Measurements from ENCODE around the gene PDGFRB.

PDGFRB gene

DNA sequence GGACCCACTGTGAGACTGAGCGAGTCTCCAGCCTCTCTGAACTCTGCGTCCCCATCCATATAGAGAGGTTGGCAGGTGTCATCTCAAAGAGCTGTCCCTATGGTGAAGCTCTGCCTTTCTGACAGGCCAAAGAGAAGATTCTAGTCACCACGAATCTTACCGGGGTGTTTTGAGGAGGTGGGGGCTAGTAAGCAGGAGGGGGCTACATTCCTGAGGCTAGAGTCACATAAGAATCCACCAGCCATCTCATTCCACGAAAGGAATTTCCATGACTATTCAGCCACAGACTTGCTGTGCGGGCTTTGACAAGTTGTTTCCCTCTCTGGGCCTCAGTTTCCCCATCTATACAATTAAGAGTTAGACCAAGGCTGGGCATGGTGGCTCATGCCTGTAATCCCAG is 16.3 kb downstream of the PDGFRB start:
- Histone ChIP-seq H3K4me2 (ENCODE audit: low read length) (no peak overlapping the region), H3K79me2 (ENCODE audit: control insufficient read depth, low read length) (no peaks in the 10 kb centered on the region), H3K9me3 (ENCODE audit: control insufficient read depth, insufficient read depth, low read length) (no peaks in the 10 kb centered on the region), H3K9me2 (replicated peaks; ENCODE audit: control insufficient read depth, low read length) (no peaks in the 10 kb centered on the region), H3K27ac (ENCODE audit: low read depth, low read length) (no peak overlapping the region), H3K4me3 (ENCODE audit: low read length) (no peak overlapping the region), H3F3A (ENCODE audit: control insufficient read depth, insufficient read depth) (no peaks in the 10 kb centered on the region), H3K36me3 (ENCODE audit: control insufficient read depth, low read length) (no peaks in the 10 kb centered on the region), H4K20me1 (ENCODE audit: control insufficient read depth, insufficient read depth, low read depth, low read length) (no peaks in the 10 kb centered on the region), H3K27me3 (ENCODE audit: control insufficient read depth, low read length) (no peaks in the 10 kb centered on the region), H3K4me1 (ENCODE audit: control insufficient read depth, low read length) (no peaks in the 10 kb centered on the region)
- TF ChIP-seq EZH2phosphoT487 (IDR thresholded peaks at IDR 0.05; ENCODE audit: borderline replicate concordance, low read length) (no peak), CTCF (IDR thresholded peaks at IDR 0.05; ENCODE audit: low read depth, low read length, poor library complexity, severe bottlenecking) (no peak)

- Histone ChIP-seq H3K36me3 (ENCODE audit: control insufficient read depth, low read length) (no peaks in the 10 kb centered on the region), H3K4me3 (ENCODE audit: low read length) (no peak overlapping the region), H4K20me1 (ENCODE audit: control insufficient read depth, insufficient read depth, low read depth, low read length) (no peaks in the 10 kb centered on the region), H3F3A (ENCODE audit: control insufficient read depth, insufficient read depth) (no peaks in the 10 kb centered on the region), H3K9me3 (ENCODE audit: control insufficient read depth, insufficient read depth, low read length) (no peaks in the 10 kb centered on the region), H3K9me2 (replicated peaks; ENCODE audit: control insufficient read depth, low read length) (no peaks in the 10 kb centered on the region), H3K4me1 (ENCODE audit: control insufficient read depth, low read length) (no peaks in the 10 kb centered on the region), H3K79me2 (ENCODE audit: control insufficient read depth, low read length) (no peaks in the 10 kb centered on the region), H3K4me2 (ENCODE audit: low read length) (no peak overlapping the region), H3K27ac (ENCODE audit: low read depth, low read length) (no peak overlapping the region), H3K27me3 (ENCODE audit: control insufficient read depth, low read length) (no peaks in the 10 kb centered on the region)
- no peak for TF ChIP-seq EZH2phosphoT487 (IDR thresholded peaks at IDR 0.05; ENCODE audit: borderline replicate concordance, low read length)
These were observed 16.9 kb downstream of the PDGFRB start for GRCh38 chr5:150138551-150139265.

DNA sequence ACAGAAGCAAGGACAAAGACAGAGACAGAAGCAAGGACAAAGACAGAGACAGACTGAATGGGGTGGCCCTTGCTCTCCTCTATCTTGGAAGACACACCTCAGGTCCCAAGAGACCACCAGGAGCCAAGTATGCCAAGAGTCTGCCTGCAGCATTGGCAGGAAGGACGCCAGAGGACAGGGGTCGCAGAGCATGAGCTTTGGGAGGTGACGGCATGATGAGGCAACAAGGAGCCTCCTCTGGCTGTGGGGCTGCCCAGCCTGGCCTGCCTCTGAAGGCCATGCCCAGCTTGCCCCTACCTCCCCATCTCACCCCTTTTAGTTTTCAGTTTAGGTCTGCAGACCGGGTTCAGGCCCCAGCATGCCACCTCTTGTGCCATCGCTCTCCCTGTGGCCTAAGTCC is 17.6 kb downstream of the PDGFRB start:
- no peak overlapping the region for H3K27ac ChIP-seq (ENCODE audit: low read depth, low read length)
- H3K4me2 ChIP-seq (ENCODE audit: low read length), result no peak overlapping the region
- no peaks in the 10 kb centered on the region for H3K4me1 ChIP-seq (ENCODE audit: control insufficient read depth, low read length)

GRCh38 chr5:150137168-150137957 is 18.3 kb downstream of the PDGFRB start:
- no peaks in the 10 kb centered on the region for H3K4me1 ChIP-seq (ENCODE audit: control insufficient read depth, low read length)
- H4K20me1 ChIP-seq (ENCODE audit: control insufficient read depth, insufficient read depth, low read depth, low read length), result no peaks in the 10 kb centered on the region
- H3K79me2 ChIP-seq (ENCODE audit: control insufficient read depth, low read length), result no peaks in the 10 kb centered on the region
- H3K4me3 ChIP-seq (ENCODE audit: low read length), result no peak overlapping the region
- H3K36me3 ChIP-seq (ENCODE audit: control insufficient read depth, low read length), result no peaks in the 10 kb centered on the region
- no peaks in the 10 kb centered on the region for H3K27me3 ChIP-seq (ENCODE audit: control insufficient read depth, low read length)
- TF ChIP-seq CTCF (IDR thresholded peaks at IDR 0.05; ENCODE audit: low read depth, low read length, poor library complexity, severe bottlenecking) (no peak), EZH2phosphoT487 (IDR thresholded peaks at IDR 0.05; ENCODE audit: borderline replicate concordance, low read length) (no peak)
- H3K9me3 ChIP-seq (ENCODE audit: control insufficient read depth, insufficient read depth, low read length), result no peaks in the 10 kb centered on the region
- H3K27ac ChIP-seq (ENCODE audit: low read depth, low read length), result no peak overlapping the region
- no peaks in the 10 kb centered on the region for H3F3A ChIP-seq (ENCODE audit: control insufficient read depth, insufficient read depth)
- H3K9me2 ChIP-seq (replicated peaks; ENCODE audit: control insufficient read depth, low read length), result no peaks in the 10 kb centered on the region
- H3K4me2 ChIP-seq (ENCODE audit: low read length), result no peak overlapping the region

More for the DNA sequence above, 17.6 kb downstream of the PDGFRB start:
- Histone ChIP-seq H3F3A (ENCODE audit: control insufficient read depth, insufficient read depth) (no peaks in the 10 kb centered on the region), H3K36me3 (ENCODE audit: control insufficient read depth, low read length) (no peaks in the 10 kb centered on the region), H3K4me3 (ENCODE audit: low read length) (no peak overlapping the region), H3K9me3 (ENCODE audit: control insufficient read depth, insufficient read depth, low read length) (no peaks in the 10 kb centered on the region), H3K9me2 (replicated peaks; ENCODE audit: control insufficient read depth, low read length) (no peaks in the 10 kb centered on the region), H3K27me3 (ENCODE audit: control insufficient read depth, low read length) (no peaks in the 10 kb centered on the region), H4K20me1 (ENCODE audit: control insufficient read depth, insufficient read depth, low read depth, low read length) (no peaks in the 10 kb centered on the region), H3K79me2 (ENCODE audit: control insufficient read depth, low read length) (no peaks in the 10 kb centered on the region)
- TF ChIP-seq EZH2phosphoT487 (IDR thresholded peaks at IDR 0.05; ENCODE audit: borderline replicate concordance, low read length), result no peak
